ENCODE measurements around the gene SLCO4A1. TPM values are rescaled to one million over a fixed set of nuclear protein-coding genes. Genes with fewer than 3 reads are reported as not detected.

Gene SLCO4A1
- total RNA-seq, 4 donors from 2014 or later, result 15.9 to 20.2 (median 19.2) TPM

- Histone ChIP-seq H3K4me1 (peaks cover 0 to 24% (median 0%) of the 10 kb centered on the region in 3 donors), H3K27ac (no peak overlapping the region), H3K27me3 (peaks cover 30% of the 10 kb centered on the region), H3K4me3 (no peak overlapping the region), H3K36me3 (no peaks in the 10 kb centered on the region), H3K9me3 (peaks cover 0 to 21% (median 0%) of the 10 kb centered on the region in 3 donors)
- WGBS, 2 donors (ENCODE audit: low coverage in 1 of 2), result no CpG with 5 or more reads among the region's 11 CpGs
- ATAC-seq, result no peak
- no peak for TF ChIP-seq POLR2A (IDR thresholded peaks at IDR 0.05)
- TF ChIP-seq, protein P1, sequence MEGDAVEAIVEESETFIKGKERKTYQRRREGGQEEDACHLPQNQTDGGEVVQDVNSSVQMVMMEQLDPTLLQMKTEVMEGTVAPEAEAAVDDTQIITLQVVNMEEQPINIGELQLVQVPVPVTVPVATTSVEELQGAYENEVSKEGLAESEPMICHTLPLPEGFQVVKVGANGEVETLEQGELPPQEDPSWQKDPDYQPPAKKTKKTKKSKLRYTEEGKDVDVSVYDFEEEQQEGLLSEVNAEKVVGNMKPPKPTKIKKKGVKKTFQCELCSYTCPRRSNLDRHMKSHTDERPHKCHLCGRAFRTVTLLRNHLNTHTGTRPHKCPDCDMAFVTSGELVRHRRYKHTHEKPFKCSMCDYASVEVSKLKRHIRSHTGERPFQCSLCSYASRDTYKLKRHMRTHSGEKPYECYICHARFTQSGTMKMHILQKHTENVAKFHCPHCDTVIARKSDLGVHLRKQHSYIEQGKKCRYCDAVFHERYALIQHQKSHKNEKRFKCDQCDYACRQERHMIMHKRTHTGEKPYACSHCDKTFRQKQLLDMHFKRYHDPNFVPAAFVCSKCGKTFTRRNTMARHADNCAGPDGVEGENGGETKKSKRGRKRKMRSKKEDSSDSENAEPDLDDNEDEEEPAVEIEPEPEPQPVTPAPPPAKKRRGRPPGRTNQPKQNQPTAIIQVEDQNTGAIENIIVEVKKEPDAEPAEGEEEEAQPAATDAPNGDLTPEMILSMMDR (IDR thresholded peaks at IDR 0.05), result no peak
- no peak for TF ChIP-seq EP300 (IDR thresholded peaks at IDR 0.05)
- TF ChIP-seq POLR2AphosphoS5 (IDR thresholded peaks at IDR 0.05), result no peak
These were observed 74.6 kb downstream of the SLCO4A1 start for GRCh38 chr20:62716941-62717310.

DNA sequence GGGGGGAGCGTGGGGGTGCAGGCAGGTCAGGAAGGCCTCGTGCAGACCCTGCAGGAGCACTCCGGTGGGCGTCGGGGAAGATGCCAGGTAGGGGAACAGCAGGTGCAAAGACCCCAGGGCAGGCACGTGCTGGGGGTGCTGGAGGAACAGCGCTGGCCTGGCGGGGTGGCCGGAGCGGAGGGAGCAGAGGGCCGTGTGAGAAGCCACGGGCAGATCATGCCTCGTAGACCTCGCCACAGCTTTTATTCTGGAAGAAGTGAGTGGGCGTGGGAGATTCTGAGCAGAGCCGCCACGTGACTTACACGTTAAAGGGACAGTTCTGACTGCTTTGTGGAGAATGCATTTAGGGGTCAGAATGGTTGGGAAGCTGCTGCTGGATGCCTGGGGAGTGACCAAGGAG is 75.6 kb downstream of the SLCO4A1 start:
- no peak overlapping the region for H3K27ac ChIP-seq
- 31 to 36% methylated on average over 7 to 9 of the region's 18 CpGs for WGBS, 2 donors (ENCODE audit: low coverage in 1 of 2)
- TF ChIP-seq EP300 (IDR thresholded peaks at IDR 0.05) (no peak), POLR2AphosphoS5 (IDR thresholded peaks at IDR 0.05) (no peak), POLR2A (IDR thresholded peaks at IDR 0.05) (no peak)
- H3K4me1 ChIP-seq, result peaks cover 0 to 24% (median 1%) of the 10 kb centered on the region in 3 donors
- H3K9me3 ChIP-seq, result peaks cover 0 to 24% (median 0%) of the 10 kb centered on the region in 3 donors
- no peaks in the 10 kb centered on the region for H3K36me3 ChIP-seq
- no peak overlapping the region for H3K4me3 ChIP-seq
- no peak for ATAC-seq
- H3K27me3 ChIP-seq, result peaks cover 29% of the 10 kb centered on the region

DNA sequence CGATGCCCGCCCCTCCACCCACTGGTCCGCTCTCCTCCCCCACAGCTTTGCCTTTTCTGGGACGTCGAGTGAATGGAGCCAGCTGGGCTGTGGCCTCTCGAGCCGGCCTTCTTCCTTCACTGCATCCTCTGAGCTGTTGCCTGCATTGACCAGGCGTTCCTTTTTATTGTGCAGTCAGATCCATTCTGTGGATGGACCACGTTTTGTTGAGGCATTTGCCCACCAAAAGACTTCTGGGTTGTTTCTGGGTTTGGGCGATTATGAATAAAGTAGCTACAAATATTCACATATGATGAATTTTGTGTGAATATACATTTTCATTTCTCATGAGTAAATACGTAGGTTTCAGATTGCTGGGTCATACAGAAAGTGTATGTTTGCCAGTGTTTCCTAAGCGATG is 76.2 kb downstream of the SLCO4A1 start:
- Histone ChIP-seq H3K27me3 (peaks cover 32% of the 10 kb centered on the region), H3K27ac (no peak overlapping the region), H3K36me3 (no peaks in the 10 kb centered on the region), H3K9me3 (peaks cover 0 to 24% (median 0%) of the 10 kb centered on the region in 3 donors), H3K4me3 (no peak overlapping the region), H3K4me1 (peaks cover 0 to 24% (median 3%) of the 10 kb centered on the region in 3 donors)
- ATAC-seq, result no peak
- no peak for TF ChIP-seq POLR2AphosphoS5 (IDR thresholded peaks at IDR 0.05)
- TF ChIP-seq, protein P1 (IDR thresholded peaks at IDR 0.05), result no peak
- WGBS, 2 donors (ENCODE audit: low coverage in 1 of 2), result 71 to 73% methylated on average over 5 of the region's 12 CpGs

DNA sequence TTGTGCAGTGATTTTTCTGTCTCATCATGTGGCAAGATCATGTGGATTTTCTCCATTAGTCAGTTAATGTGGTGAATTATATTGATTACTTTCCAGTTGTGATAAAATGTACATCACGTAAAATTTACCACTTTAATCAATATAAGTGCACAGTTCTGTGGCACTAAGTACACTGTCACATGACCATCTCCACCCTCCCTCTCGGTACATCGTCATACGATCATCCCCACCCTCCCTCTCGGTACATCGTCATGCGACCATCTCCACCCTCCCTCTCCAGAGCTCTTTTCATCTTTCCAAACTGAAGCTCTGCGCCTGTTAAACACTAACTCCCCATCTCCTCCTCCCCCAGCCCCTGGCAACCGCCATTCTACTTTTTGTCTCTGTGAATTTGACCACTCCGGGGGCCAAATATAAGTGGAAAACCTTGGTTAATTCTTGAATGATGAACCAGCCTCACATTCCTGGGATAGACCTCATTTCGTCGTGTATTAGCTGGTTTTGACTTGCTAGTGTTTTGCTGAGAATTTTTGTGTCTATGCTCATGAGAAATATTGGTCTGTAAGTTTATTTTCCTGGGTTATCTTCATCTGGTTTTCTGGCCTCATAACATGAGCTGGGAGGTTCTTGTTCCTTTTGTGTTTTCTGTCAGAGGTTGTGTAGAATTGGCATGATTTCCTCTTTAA is 77.1 kb downstream of the SLCO4A1 start:
- Histone ChIP-seq H3K4me3 (no peak overlapping the region), H3K9me3 (peaks cover 0 to 24% (median 0%) of the 10 kb centered on the region in 3 donors), H3K36me3 (no peaks in the 10 kb centered on the region), H3K4me1 (peaks cover 0 to 24% (median 3%) of the 10 kb centered on the region in 3 donors), H3K27me3 (peaks cover 40% of the 10 kb centered on the region), H3K27ac (no peak overlapping the region)
- TF ChIP-seq EP300 (IDR thresholded peaks at IDR 0.05) (no peak), POLR2A (IDR thresholded peaks at IDR 0.05) (no peak), POLR2AphosphoS5 (IDR thresholded peaks at IDR 0.05) (no peak)
- TF ChIP-seq, protein P1 (IDR thresholded peaks at IDR 0.05), result no peak
- no peak for ATAC-seq
- WGBS, 2 donors (ENCODE audit: low coverage in 1 of 2), result 75 to 80% methylated on average over 7 to 12 of the region's 12 CpGs

Other genes with a start within 250 kb of the SLCO4A1 start
- 1 to 10 TPM; 2.7 to 9.8 (median 3.8) TPM for gene CABLES2, start 235.2 kb upstream of the SLCO4A1 start, total RNA-seq
- under 1 TPM in 1 of 4 donors, not detected in 3; 0.20 TPM for gene RBBP8NL, start 215.0 kb upstream of the SLCO4A1 start, total RNA-seq
- 1 to 10 TPM in 2 of 4 donors, under 1 TPM in 2; 0.31 to 2.2 (median 1.1) TPM for gene GATA5, start 166.5 kb upstream of the SLCO4A1 start, total RNA-seq
- gene NTSR1, start 66.3 kb downstream of the SLCO4A1 start, total RNA-seq, result under 1 TPM; 0.13 to 0.85 (median 0.19) TPM
- 10 to 100 TPM in 3 of 4 donors, 1 to 10 TPM in 1; 9.3 to 15.6 (median 14.5) TPM for gene MRGBP, start 154.0 kb downstream of the SLCO4A1 start, total RNA-seq
- gene OGFR, start 162.3 kb downstream of the SLCO4A1 start, total RNA-seq, result 10 to 100 TPM; 55.1 to 61.0 (median 58.9) TPM
- 10 to 100 TPM in 2 of 4 donors, 1 to 10 TPM in 2; 8.8 to 29.9 (median 14.3) TPM for gene COL9A3, start 174.5 kb downstream of the SLCO4A1 start, total RNA-seq
- gene TCFL5, start 219.3 kb downstream of the SLCO4A1 start, total RNA-seq, result 10 to 100 TPM; 12.0 to 28.9 (median 13.8) TPM